GM19467 (cell line): Measurements from ENCODE around the gene PRDM16.

ENCODE experiments used
- ATAC-seq: cut with Tn5 transposase; IDR thresholded peaks from one replicate; pipeline ENCODE4 v1.9.1; 2021; ENCODE audit warnings: mild to moderate bottlenecking, moderate library complexity; ENCODE audit not compliant: unreplicated experiment

The PRDM16 gene

DNA sequence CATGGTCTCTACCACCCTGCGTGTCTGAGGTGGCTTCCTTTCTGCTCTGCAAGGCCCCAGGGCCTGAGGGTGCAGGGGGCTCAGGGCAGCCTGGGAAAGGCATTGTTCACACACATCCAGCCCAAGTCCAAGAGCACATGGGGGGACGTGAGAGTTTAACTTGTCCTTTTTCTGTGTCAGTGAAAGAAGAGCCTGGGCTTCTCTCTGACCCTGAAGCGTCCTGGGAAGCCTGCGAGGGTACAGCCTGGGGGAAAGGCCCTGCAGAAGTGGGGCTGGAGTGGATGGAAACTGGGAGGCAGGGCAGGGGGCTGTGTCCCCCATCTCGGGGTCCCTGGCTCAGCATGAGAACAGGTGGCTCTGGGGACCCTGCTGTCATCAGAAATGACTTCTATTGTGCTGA lies 181.6 kb downstream of the PRDM16 start:
- ATAC-seq: no peak

DNA sequence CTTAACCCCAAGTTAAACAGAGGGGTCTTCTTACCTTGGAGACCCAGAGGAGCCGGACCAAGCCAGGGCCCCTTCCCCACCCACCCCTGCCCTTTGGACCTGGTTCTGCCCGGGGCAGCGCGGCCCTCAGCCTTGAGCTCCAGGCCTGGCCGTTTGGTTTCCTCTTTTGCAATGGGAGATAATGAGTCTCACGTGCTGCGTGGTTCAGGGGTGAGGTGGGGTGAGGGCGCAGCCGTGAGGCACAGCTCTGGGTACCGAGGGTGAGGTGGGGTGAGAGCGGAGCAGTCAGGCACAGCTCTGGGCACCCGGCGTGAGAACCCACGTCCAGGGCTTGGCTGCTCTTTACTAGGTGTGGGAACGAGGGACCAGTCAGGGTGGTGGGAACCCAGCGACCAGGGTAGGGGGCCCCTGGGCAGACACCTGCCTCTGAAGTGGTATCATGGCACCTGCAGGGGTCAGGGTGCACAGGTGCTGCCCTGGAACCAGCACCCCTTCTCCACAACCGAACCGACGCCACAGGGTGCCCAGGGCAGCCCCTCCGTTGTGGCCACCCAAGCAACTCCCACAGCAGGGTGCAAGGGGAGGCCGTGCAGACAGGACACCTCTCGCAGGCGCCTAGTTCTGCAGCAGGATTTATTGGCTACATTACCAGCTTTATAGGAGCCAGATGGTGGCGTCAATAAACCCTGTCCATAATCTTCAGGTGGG lies 182.2 kb downstream of the PRDM16 start:
- no peak for ATAC-seq

DNA sequence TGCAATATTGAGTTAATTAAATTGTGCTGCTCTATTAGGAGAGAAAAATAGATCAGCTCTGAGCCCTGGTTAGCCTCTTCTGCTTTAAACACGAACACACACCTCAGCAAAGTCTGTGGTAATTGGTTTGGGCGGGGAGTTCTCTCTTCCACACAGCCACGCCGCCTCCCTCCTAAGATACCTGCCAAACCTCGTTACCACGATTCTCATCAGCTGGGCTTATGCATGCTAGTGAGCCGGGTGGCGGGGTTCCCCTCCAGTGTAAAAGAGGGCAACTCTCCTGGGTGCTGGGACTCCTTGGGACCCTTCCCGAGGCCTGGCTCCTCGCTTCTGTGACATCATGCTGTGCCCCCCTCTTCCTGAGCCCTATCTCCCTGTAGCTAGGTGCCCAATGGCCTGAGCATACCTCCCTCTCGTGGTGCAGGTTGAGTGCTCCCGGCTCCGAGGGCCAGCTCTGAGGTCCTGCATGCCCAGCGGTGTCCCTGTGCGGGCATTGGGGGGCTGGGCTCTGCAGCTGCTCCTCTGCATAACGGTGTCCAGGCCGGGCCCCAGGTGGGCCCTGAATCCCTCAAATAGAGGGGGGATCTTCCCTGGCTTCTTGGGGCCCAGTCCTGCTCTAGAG lies 182.9 kb downstream of the PRDM16 start:
- ATAC-seq: no peak

DNA sequence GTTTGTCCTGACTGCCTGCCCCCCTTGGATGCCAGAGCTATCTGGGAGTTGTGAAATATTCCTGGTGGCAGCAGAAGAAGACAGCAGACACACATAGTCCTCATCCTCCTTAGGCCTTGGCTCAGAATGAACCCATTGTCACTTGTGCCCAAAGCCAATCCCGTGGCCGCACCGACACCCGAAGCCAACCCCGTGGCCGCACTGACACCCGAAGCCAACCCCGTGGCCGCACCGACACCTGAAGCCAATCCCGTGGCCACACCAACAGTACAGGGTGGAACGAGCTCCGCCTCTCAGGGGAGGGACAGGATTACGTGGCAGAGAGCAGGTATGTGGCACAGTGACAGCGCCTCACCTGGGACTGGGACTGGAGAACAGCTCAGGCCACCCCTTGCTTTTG lies 186.7 kb downstream of the PRDM16 start:
- no peak for ATAC-seq

DNA sequence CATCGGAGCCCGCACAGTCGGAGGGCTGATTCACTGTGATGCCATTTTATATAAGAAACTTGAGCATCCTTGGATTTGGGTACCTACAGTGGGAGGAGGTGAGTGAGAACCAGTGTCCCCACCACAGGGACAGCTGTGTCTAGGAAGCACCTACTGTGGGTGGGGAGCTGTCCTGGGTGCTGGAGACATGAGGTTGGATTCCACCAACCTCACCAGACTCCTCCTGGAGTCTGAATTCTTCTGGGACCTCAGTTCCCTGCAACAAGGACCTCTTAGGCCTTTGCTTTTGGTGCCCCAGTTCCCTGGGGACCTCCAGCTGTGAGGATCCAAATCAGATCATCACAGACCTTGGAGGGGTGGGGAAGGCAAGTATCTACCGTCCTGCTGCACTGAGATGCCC lies 188.8 kb downstream of the PRDM16 start:
- no peak for ATAC-seq

DNA sequence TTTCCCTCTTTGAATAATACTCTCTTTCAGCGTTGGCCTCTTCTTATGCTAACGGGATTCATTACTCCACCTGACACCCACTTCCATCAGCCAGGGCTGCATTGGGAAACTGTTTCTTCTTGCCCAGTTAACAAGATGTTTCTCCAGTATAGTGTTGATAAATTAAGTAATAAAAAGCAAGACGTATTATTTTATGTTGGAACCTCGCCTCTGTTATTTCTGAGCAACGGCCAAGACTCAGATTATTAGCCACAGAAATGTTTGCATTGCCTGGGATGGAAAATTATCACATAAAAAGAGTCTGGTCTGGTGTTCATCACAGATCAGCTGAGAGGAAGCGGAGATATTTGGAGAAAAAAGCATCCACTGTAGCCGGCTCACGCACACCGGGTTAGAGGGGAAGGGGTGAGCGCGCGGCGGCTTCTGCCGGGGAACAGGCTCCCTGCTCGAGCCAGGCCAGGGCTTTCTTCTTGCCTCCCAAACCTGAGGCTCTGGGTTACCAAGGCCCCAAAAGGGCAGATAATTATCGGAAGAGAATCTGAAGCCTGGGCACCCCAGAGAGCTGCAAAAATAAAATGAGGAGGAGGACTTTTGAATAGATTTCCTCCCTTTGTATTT lies 189.5 kb downstream of the PRDM16 start:
- no peak for ATAC-seq

DNA sequence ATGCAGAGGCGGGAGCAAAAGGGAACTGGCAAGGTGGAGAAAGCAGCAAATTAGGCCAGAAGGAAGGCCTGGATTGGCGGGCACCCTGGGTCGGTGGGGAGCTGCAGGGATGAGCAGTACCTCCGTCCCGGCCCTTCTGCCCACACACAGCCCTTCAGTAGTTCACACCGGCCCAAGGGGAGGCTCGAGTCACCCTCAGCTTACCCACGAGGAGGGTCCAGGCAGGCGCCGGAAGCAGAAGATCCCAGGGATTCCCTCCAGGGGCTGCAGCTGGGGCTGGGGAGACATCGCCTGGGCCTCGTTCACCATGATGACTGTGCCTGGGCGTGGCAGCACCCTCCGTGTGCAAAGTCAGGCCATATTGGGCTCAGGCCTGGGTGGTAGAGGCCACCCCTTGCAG lies 190.0 kb downstream of the PRDM16 start:
- no peak for ATAC-seq

DNA sequence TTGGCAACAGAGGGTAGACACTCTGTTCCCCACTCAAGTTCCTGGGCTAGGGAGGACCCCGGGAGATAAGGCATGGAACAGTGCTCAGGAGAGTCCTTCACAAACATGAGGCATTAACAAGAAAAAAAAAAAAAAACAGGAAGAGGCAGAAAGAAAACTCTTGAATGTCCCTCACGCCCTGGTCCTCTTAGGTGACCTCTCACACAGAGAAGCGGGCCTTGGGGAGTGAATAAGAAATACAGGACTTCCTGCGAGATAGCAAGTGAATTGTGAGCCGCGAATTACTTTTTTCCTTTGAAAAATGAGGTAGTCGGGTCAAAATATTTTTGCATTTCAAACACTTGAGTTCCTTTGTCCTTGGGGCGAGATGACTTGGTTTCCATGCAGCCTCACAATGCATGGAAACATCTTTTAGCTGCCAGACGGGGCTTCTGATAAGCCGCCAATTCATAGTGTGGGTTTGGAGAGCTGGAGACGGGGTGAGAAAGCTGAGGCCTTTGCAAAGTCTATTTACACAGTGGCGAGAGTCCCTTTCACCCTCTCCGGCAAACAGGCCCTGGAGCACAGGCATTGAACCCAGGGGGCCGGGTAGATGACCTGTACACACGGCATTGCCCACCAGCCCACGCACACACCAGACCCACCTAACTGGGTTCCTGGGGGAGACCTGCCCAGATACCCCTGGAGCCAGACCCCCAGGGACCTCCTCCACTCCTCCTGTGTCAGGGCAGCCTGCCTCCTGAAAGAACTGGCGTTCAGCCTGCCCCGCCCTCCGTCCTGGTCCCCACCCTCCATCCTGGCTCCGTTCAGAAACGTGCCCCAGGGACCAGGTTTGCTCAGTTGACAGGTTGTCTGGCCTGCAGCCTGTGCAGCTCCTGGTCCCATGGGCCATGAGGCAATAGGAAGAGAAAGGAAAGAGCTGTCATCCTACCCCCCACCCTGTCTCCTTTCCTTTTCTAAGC lies 192.3 kb downstream of the PRDM16 start:
- no peak for ATAC-seq

DNA sequence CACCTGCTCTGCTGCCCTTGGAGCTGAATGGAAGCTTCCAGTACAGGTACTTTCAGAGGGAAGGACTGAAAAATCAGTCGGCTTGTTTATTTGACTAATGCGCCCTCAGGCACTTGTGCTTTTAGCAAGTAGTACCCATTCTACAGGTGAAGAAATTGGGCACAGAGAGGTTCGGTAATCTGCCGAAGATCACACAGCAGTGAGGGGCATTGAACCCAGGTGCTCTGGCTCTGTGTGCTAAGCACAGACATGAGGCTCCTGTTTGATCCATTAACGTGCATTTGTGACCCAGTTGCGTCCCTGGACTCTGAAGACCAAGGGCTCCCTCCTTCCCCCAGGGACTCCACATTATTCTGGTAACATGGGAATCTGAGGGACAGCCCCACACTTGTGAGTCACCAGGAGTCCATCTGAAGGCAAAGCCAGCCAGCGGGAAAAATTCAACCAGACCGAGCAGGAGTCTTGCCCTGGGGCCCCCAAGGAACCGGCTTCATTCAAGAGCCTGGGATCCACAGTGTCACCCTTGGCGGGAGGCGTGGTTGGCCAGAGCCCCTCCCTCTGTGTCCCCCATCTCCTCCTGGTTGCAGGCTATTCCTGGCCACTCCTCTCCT lies 193.1 kb downstream of the PRDM16 start:
- ATAC-seq: no peak

DNA sequence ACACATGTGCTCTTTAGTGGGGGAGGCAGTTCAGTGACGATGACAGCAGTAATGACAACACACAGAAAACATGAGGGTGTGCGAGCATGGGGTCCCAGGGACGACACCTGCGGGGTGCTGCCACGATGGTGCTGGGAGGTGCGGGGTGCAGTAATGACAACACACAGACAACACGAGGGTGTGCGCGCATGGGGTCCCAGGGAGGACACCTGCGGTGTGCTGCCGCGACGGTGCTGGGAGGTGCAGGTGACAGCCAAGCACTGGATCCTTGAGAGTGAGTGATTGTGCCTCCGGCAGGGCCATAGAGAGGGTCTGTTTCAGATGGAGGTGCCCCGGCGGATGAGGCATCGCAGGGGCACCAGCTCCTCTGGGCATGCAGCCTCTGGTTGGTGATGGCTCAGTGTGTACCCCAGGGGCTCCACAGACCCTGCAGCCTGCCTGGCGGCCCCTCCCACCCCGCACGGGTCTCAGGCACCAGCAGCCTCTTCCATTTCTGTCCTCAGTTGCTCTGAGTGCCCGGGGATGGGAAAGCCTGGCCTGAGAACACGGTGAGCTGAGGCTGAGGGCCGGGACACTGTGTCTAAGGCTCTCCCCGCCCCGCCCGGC lies 193.8 kb downstream of the PRDM16 start:
- ATAC-seq: no peak

DNA sequence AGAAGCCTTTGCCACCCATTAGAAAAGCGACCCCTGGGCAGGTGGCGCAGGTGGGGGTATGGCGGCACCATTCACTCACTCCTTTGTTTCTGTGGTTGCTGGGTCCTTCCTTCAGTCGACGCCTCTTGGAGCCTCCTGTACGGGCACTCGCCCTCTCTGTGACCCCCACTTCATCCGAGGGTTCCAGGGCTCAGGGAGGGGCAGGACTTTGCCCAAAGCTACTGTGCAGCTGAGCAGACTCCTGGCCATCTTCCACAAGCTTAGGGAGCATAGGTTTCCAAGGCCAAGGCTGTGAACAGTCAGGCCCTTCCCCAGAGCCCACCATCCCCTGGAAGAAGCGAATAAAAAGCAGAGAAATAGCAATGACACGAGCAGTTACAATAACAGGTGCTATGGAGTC lies 194.8 kb downstream of the PRDM16 start:
- no peak for ATAC-seq

DNA sequence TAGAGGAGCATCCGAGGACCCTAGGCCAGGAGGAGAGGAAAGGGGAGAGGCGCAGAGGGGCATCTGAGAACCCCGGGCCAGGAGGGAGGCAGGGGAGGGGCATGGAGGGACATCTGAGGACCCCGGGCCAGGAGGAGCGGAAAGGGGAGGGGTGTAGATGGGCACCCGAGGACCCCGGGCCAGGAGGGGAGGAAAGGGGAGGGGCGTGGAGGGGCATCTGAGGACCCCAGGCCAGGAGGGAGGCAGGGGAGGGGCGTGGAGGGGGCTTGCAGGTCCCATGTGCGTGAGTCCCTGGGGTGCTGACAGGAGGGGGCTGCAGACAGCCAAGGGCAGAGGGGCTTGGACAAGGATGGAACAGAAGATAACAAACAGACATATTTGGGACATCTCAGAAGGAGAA lies 195.5 kb downstream of the PRDM16 start:
- no peak for ATAC-seq

DNA sequence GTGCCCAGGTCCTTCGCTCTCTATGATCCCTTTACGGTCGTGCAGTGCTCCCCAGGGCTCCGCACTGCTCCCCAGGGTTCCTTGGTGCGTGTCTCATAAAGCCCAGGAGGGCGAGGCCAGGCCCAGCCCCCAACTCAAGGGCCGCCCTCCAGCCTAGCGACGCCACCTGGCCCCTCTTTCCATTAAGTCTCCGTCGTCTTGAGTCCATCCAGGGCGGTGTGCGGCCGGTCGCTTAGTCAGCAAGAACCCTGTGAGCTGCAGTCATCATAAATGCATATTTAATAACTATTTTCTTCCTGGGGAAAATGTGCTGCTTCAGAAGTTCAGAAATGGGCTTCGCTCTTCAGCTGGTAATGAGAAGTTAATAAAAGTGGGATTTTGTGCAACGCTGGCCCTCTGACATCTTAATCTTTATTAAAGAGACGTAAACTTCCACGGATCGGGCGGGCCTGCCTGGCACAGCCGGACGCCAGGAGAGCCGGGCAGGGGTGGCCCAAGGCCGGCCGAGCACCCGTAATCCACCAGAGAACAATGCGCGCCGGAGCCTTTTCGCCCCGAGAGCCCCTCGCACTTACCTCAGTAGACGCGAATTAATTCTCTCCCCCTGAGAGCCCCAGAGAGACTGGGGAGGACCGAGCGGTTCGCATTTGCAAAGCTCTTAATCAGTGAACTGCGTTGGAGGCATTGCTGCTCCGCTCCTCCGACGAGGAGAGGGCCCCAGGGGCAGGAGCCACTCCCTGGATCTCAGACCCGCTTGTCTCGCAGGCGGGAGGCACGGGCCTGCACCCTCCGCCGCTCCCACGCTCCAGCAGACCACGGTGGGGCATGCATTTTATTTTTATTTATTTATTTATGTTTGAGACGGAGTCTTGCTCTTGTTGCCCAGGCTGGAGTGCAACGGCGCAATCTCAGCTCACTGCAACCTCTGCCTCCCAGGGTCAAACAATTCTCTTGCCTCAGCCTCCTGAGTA lies 197.1 kb downstream of the PRDM16 start:
- ATAC-seq: no peak

DNA sequence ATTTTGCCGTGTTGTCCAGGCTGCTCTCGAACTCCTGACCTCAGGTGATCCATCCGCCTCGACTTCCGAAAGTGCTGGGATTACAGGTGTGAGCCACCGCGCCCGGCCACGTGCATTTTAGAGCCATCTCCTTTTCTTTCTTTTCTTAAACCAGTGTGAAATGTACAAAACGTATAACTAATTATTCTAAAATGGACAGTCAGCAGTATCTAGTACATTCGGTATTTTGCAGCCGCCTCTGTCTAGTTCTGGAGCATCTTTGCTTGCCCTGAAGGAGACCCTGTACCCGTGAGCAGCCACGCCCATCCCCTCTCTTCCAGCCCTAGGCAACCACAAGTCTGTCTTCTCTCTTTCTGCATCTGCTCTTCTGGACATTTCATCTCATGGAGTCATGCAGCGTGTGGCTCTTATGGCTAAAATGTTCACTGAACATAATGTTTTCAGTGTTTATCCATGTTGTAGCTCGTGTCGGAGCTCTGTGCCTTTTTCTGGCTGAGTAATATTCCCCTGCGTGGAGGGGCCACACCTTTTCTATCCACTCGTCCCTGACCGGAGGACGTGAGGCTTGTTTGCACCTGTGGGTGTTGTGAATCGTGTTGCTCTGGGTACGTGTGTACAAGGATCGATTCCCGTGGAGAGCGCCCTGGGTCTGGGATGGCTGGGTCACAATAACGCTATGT lies 198.0 kb downstream of the PRDM16 start:
- ATAC-seq: no peak

DNA sequence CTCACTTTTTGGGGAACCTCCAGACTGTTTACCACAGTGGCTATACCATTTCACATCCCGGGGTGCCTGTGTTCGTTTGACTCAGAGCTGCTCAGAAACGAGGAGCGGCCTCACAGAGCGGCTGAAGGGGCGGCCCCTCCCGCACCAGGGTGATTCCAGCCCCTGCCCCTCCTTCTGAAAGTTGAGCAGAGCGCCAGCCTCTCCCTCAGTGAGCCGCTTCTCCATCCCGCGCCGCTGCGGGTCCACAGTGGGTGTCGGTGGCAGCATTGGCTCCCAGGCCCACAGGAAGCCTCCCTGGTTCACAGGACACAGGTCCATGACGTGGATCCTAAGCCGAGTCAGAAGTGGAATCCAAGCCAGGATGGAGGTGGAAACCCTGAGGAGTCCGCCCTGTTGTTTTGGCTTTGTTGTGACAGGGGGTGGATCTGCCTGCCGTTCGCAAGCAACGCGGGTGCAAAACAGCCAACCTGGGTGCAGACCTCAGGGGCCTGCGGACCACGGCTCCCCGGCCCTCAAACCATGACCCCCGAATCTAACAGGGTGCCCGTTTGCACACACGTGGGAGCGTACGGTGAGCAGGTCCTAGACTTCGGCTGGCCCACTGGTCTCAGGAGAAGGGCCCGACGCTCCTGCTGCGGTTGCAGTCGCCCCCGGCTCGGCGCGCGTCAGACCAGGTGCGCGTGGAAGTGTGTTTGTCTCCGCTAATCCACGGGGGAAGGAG lies 198.7 kb downstream of the PRDM16 start:
- no peak for ATAC-seq

DNA sequence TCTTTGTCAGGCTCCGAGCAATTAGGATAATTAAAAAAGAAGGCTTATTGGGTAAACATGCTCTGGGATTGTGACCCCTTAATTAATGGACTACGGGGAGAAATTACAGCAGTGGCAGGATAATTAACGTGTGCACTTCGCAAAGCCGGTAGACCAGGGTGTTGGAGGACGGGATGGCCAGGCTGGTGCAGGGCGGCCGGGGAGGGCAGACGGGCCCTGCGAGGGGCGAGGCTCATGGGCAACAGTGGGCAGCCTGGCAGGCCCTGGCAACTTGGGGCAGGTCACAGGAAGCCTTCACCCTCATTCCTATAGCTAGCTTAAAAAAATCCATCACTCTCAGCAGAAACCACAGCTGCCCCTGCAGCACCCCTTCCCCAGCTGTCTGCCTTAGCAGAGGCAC lies 199.3 kb downstream of the PRDM16 start:
- ATAC-seq: no peak

DNA sequence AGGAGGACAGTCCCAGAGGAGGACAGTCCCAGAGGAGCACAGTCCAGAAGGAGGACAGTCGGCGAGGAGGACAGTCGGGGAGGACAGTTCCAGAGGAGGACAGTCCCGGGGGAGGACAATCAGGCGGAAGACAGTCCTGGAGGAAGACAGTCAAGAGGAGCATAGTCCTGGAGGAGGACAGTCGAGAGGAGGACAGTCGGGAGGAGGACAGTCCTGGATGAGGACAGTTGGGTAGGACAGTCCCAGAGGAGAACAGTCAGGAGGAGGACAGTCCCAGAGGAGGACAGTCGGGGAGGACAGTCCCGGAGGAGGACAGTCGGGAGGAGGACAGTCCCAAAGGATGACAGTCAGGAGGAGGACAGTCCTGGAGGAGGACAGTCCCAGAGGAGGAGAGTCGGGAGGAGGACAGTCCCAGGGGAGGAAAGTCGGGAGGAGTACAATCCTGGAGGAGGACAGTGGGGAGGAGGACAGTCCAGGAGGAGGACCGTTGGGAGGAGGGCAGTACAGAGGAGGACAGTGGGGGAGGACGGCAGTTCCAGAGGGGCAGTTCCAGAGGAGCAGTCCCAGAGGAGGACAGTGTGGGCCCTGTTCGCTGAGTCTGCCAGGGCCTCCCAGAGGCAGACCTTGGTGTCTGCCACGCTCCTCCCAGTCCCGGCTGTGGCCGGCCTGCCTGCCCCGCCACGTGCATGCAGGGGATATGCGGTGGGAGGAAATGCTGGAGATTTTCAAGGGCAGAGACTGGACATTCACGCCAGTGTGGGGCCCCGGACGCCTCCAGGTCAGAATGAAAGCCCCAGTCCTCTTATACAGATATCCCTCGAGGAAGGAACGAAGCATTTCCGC lies 201.6 kb downstream of the PRDM16 start:
- ATAC-seq: no peak
